HepG2 (cell line): Measurements from ENCODE around the gene NCOA7. TPM values are rescaled to one million over a fixed set of nuclear protein-coding genes. Genes with fewer than 3 reads are reported as not detected.

Source experiments
- ATAC-seq: fragments of 200-7000 bp; cut with Tn5 transposase; 3 replicates; pipeline ENCODE4 v1.9.1; 2020; ENCODE audit warnings: mild to moderate bottlenecking, moderate library complexity
- BruUV-seq: library from RNA; stranded (reverse); fragments of 400-500 nt; replicated peaks from 2 replicates; lab custom pipeline; 2021; lab: Mats Ljungman, UMichigan
- CTCF ChIA-PET: fragments of 300-600 bp; formaldehyde crosslinking; extraction: SDS; loops from one replicate; lab custom pipeline; 2021; ENCODE audit warnings: low total read pairs, inconsistent platforms, low intra/inter-chr PET ratio; lab: Yijun Ruan, JAX
- POLR2A ChIA-PET: fragments of 350-600 bp; sonication (Branson Sonifier 250); formaldehyde crosslinking; loops from one replicate; lab custom pipeline; 2020; ENCODE audit warnings: antibody characterized with exemption, inconsistent platforms; lab: Yijun Ruan, JAX
- DNase-seq: peaks from one replicate; pipeline ENCODE4 v3.0.0-alpha.2; 2015; ENCODE audit warnings: low spot score
- FAIRE-seq: peaks from 3 replicates; lab custom pipeline; 2011; peaks lifted over from hg19 to GRCh38; lab: Jason Lieb, UNC
- H2AFZ ChIP-seq: one replicate; pipeline ENCODE4 v1.6.1; 2011; ENCODE audit warnings: low read length, inconsistent platforms
- H3K27ac ChIP-seq: fragments of 300-600 bp; 3 replicates; pipeline ENCODE4 v1.8.0; 2011; ENCODE audit warnings: mixed run types, mild to moderate bottlenecking, mixed read lengths, low read length, inconsistent platforms; ENCODE audit not compliant: insufficient read depth; ENCODE audit errors: extremely low read length
- H3K27me3 ChIP-seq, 2 experiments: fragments of 200-600 bp in 1 of 2; 2 replicates in 1 of 2; 3 replicates in 1 of 2; pipeline versions ENCODE4 v1.6.0 to v1.8.0; 2011; ENCODE audit warnings: low read length in 2 of 2, mild to moderate bottlenecking in 2 of 2, moderate library complexity in 2 of 2, inconsistent platforms in 1 of 2; ENCODE audit not compliant: insufficient read depth in 2 of 2, control insufficient read depth in 1 of 2
- H3K36me3 ChIP-seq, 2 experiments: fragments of 200-600 bp in 1 of 2; replicated peaks in 1 of 2; 2 replicates in 1 of 2; 3 replicates in 1 of 2; pipeline versions ENCODE4 v1.5.1 to v1.8.0; 2011; ENCODE audit warnings: low read length in 2 of 2, inconsistent platforms in 1 of 2; ENCODE audit not compliant: insufficient read depth in 2 of 2, control insufficient read depth in 1 of 2
- H3K4me1 ChIP-seq: 2 replicates; pipeline ENCODE4 v1.5.1; 2012; ENCODE audit warnings: low read length, inconsistent platforms; ENCODE audit not compliant: insufficient read depth
- H3K4me2 ChIP-seq: 2 replicates; pipeline ENCODE4 v1.6.0; 2011; ENCODE audit warnings: low read depth, low read length, inconsistent platforms
- H3K4me3 ChIP-seq, 3 experiments: fragments of 200-600 bp in 1 of 3; sonication (generic), shearing (Covaris generic) in 1 of 3; replicated peaks in 1 of 3; 2 replicates each; pipeline ENCODE4 v1.5.1; 2011 to 2016; ENCODE audit warnings: low read length in 3 of 3, inconsistent platforms in 2 of 3, low read depth in 2 of 3, mild to moderate bottlenecking in 2 of 3, control low read depth in 1 of 3, mixed read lengths in 1 of 3; ENCODE audit not compliant: insufficient read depth in 1 of 3
- H3K79me2 ChIP-seq: one replicate; pipeline ENCODE4 v1.6.1; 2011; ENCODE audit warnings: low read length, inconsistent platforms; ENCODE audit not compliant: insufficient read depth
- H3K9ac ChIP-seq: 2 replicates; pipeline ENCODE4 v1.6.0; 2011; ENCODE audit warnings: mild to moderate bottlenecking, low read depth, low read length, inconsistent platforms; ENCODE audit not compliant: insufficient read depth
- H3K9me3 ChIP-seq: 2 replicates; pipeline ENCODE4 v1.5.1; 2012; ENCODE audit warnings: mild to moderate bottlenecking, low read length
- H4K20me1 ChIP-seq: 2 replicates; pipeline ENCODE4 v1.6.0; 2011; ENCODE audit warnings: inconsistent platforms, mild to moderate bottlenecking, low read length, moderate library complexity; ENCODE audit not compliant: insufficient read depth
- CHD4 ChIP-seq: fragments of 200-600 bp; sonication (generic); IDR thresholded peaks from 2 replicates; pipeline ENCODE4 v1.7.0; 2017; ENCODE audit warnings: mild to moderate bottlenecking, low read length, borderline replicate concordance
- MEIS1 ChIP-seq: sonication (generic); formaldehyde crosslinking; IDR thresholded peaks from 2 replicates; pipeline ENCODE4 v1.9.0; 2021; ENCODE audit warnings: mild to moderate bottlenecking, missing genetic modification reagents, moderate library complexity, borderline replicate concordance
- MIER2 ChIP-seq: IDR thresholded peaks from 2 replicates; pipeline ENCODE4 v1.6.1; 2016; ENCODE audit warnings: missing biosample characterization, missing genetic modification reagents
- PLRG1 ChIP-seq: fragments of 450-650 bp; conservative IDR thresholded peaks from 2 replicates; pipeline ENCODE4 v1.6.1; 2016
- RBFOX2 ChIP-seq: fragments of 200-400 bp; formaldehyde crosslinking; IDR thresholded peaks from 2 replicates; pipeline ENCODE4 v1.6.1; 2017; ENCODE audit warnings: low read depth, mild to moderate bottlenecking, low read length
- SMAD3 ChIP-seq: sonication (generic); formaldehyde crosslinking; IDR thresholded peaks from 2 replicates; pipeline ENCODE4 v1.4.0; 2020; ENCODE audit warnings: missing genetic modification reagents
- ZFP36L2 ChIP-seq: sonication (generic); formaldehyde crosslinking; IDR thresholded peaks from 2 replicates; pipeline ENCODE4 v1.4.0; 2020; ENCODE audit warnings: missing genetic modification reagents
- ZNF17 ChIP-seq: sonication (generic); formaldehyde crosslinking; IDR thresholded peaks from 2 replicates; pipeline ENCODE4 v1.5.0; 2020; ENCODE audit warnings: mild to moderate bottlenecking, missing genetic modification reagents
- ZNF18 ChIP-seq: sonication (generic); formaldehyde crosslinking; IDR thresholded peaks from 2 replicates; pipeline ENCODE4 v1.8.0; 2022; ENCODE audit warnings: mild to moderate bottlenecking, missing genetic modification reagents; ENCODE audit not compliant: insufficient replicate concordance
- ZNF343 ChIP-seq: sonication (generic); formaldehyde crosslinking; IDR thresholded peaks from 2 replicates; pipeline ENCODE4 v1.4.0; 2020; ENCODE audit warnings: mild to moderate bottlenecking, missing genetic modification reagents
- ZNF354B ChIP-seq: sonication (generic); formaldehyde crosslinking; IDR thresholded peaks from 2 replicates; pipeline ENCODE4 v1.8.0; 2022; ENCODE audit warnings: mild to moderate bottlenecking, missing genetic modification reagents
- ZNF441 ChIP-seq: sonication (generic); formaldehyde crosslinking; IDR thresholded peaks from 2 replicates; pipeline ENCODE4 v1.7.0; 2021; ENCODE audit warnings: missing genetic modification reagents, borderline replicate concordance
- ZNF597 ChIP-seq: sonication (generic); formaldehyde crosslinking; IDR thresholded peaks from 2 replicates; pipeline ENCODE4 v1.5.0; 2020; ENCODE audit warnings: missing genetic modification reagents
- ZNF674 ChIP-seq: sonication (generic); formaldehyde crosslinking; IDR thresholded peaks from 2 replicates; pipeline ENCODE4 v1.5.0; 2020; ENCODE audit warnings: low read depth, mild to moderate bottlenecking, missing genetic modification reagents
- ZNF800 ChIP-seq: sonication (generic); formaldehyde crosslinking; IDR thresholded peaks from 2 replicates; pipeline ENCODE4 v1.4.0; 2020; ENCODE audit warnings: missing genetic modification reagents
- ZNF883 ChIP-seq: sonication (generic); formaldehyde crosslinking; IDR thresholded peaks from 2 replicates; pipeline ENCODE4 v1.5.1; 2020; ENCODE audit warnings: mild to moderate bottlenecking, missing genetic modification reagents; ENCODE audit errors: not compliant biosample characterization
- ZSCAN9 ChIP-seq: IDR thresholded peaks from 2 replicates; pipeline ENCODE4 v1.6.1; 2016; ENCODE audit warnings: borderline replicate concordance
- WGBS: methylation state at CpG from one replicate; pipeline ENCODE4 v1.1.6; 2017; ENCODE audit warnings: low lambda C conversion rate; 5-methylcytosine and 5-hydroxymethylcytosine counted together
- in situ Hi-C: cut with HindIII; loops from 2 replicates; pipeline ENCODE4 v1.10.0; 2017; ENCODE audit warnings: low pct_unique_long_range_greater_than_20kb; ENCODE audit not compliant: extremely low pct_ligation_motif_present
- intact Hi-C: fragments of 100-400 bp; cut with micrococcal nuclease; formaldehyde crosslinking; loops from one replicate; pipeline ENCODE4 v1.10.0; 2022; ENCODE audit not compliant: unreplicated experiment
- polyA plus RNA-seq, 8 experiments: library from polyadenylated mRNA; depleted of rRNA in 3 of 8; stranded (reverse) in 7 of 8; unstranded in 1 of 8; fragments of >200 nt; fragmentation: Illumina TruSeq in 4 of 8; extraction: Trizol in 4 of 8; gene quantifications; 2 replicates each; pipeline versions ENCODE4 v1.2.1 to v1.2.3, GENCODE V29; 2011 to 2016; ENCODE audit warnings: low read depth in 4 of 8, missing spikeins in 1 of 8, mixed read lengths in 1 of 8; ENCODE audit not compliant: insufficient read depth in 1 of 8
- total RNA-seq, 5 experiments: library from RNA; depleted of rRNA; stranded (reverse); fragments of >200 nt; fragmentation: Illumina TruSeq; extraction: Trizol; gene quantifications; 2 replicates each; pipeline ENCODE4 v1.2.3, GENCODE V29; 2016; ENCODE audit warnings: low read depth in 1 of 5
- TF ChIP-seq, protein P1 (sequence below): sonication (generic); formaldehyde crosslinking; conservative IDR thresholded peaks from 2 replicates; pipeline ENCODE4 v1.8.1; 2023; ENCODE audit warnings: missing genetic modification reagents

Gene NCOA7
- total and polyA plus RNA-seq, 2 of the 13 experiments (the other 11 are each of a cell fraction or from before 2014, with no cell fraction given) = 13.6 to 20.8 TPM

DNA sequence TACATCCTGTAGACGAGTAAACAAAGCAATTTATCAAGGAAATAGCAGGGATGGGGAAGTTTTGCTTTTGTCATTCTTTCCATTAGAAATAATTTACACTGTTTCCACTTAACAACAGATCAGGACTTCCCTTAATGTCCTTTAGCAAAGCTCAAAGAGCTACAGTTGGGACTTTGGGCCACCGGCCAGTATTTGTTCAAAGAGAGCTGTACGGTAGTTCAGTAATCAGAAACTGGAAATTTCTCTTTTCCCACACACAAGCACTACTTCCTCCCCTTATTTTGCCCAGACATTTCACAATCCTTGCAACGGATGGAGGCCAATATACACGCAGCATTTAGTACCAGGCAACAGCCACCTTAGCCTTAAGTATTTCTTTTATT, 153.7 kb downstream of the NCOA7 start (continued):
- peak; percentile 94 for TF ChIP-seq ZSCAN9 (CRISPR knock-in tag)
- TF ChIP-seq ZNF343 = no peak

DNA sequence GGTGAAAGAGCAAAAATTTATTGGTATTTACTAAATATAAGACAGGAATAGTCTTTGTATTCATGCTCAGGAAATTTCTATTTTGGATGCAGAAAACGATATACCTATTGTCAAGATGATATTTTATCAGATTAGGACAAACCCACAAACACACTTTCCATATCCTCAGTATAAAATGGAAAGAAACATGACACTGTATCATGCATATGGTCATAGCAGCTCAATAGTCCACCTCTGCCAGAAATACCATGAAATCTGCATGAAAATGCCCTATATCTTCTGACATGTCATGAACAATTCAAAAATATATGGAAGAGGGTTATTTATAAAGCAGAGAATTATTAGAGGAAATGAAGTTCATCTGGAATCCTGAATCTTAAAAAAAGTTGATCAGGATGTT, 154.1 kb downstream of the NCOA7 start:
- H3K4me2 ChIP-seq = peak overlapping the region; percentile 71
- no peaks in the 10 kb centered on the region for H3K79me2 ChIP-seq
- no peaks in the 10 kb centered on the region for H3K27me3 ChIP-seq
- H3K4me3 ChIP-seq = peak overlapping the region in 2 of 3 experiments; percentile 35 to 56; a peak in 3 of 6 replicates
- in situ Hi-C loops = no loop called here
- H3K9me3 ChIP-seq = no peaks in the 10 kb centered on the region
- ATAC-seq (peak; percentile 52), DNase-seq (no peak), FAIRE-seq (no peak)
- BruUV-seq = TSS peak; percentile 93
- peaks cover 85% of the 10 kb centered on the region for H3K4me1 ChIP-seq
- WGBS = 0% methylated on average over 1 of the region's 1 CpG
- H3K36me3 ChIP-seq = no peaks in the 10 kb centered on the region
- intact Hi-C loops = loop anchor here (1.0 kb wide), 1 partner anchor 26 kb away; no protein-coding TSS in a partner anchor
- H4K20me1 ChIP-seq = no peaks in the 10 kb centered on the region
- H2AFZ ChIP-seq = no peak overlapping the region
- H3K27ac ChIP-seq = peak overlapping the region; percentile 92
- CTCF ChIA-PET = no interaction called here
- POLR2A ChIA-PET = interaction anchor here (1.1 to 5.4 kb wide), 6 partner anchors 8 to 45 kb away, joined by 3 to 48 read pairs (median 12); partner anchors contain the start of genes HINT3 and TRMT11
- H3K9ac ChIP-seq = peak overlapping the region; percentile 41; the same call in 1 of the 2 replicates
- no peak for TF ChIP-seq ZNF674 (CRISPR knock-in tag)
- no peak for TF ChIP-seq ZNF441 (CRISPR knock-in tag)
- no peak for TF ChIP-seq MIER2 (CRISPR knock-in tag)
- 0 out of 2 replicates have a peak, but pooled peaks have one; percentile 28 for TF ChIP-seq ZNF800 (CRISPR knock-in tag)
- TF ChIP-seq RBFOX2 = no peak
- TF ChIP-seq, protein P1, sequence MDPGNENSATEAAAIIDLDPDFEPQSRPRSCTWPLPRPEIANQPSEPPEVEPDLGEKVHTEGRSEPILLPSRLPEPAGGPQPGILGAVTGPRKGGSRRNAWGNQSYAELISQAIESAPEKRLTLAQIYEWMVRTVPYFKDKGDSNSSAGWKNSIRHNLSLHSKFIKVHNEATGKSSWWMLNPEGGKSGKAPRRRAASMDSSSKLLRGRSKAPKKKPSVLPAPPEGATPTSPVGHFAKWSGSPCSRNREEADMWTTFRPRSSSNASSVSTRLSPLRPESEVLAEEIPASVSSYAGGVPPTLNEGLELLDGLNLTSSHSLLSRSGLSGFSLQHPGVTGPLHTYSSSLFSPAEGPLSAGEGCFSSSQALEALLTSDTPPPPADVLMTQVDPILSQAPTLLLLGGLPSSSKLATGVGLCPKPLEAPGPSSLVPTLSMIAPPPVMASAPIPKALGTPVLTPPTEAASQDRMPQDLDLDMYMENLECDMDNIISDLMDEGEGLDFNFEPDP (CRISPR knock-in tag) = no peak
- no peak for TF ChIP-seq ZNF354B (CRISPR knock-in tag)
- peak; percentile 16 for TF ChIP-seq ZNF18 (CRISPR knock-in tag)
- no peak for TF ChIP-seq ZFP36L2 (CRISPR knock-in tag)
- no peak for TF ChIP-seq ZNF597 (CRISPR knock-in tag)
- 0 out of 2 replicates have a peak, but pooled peaks have one; percentile 44 for TF ChIP-seq CHD4
- no peak for TF ChIP-seq ZSCAN9 (CRISPR knock-in tag)
- TF ChIP-seq PLRG1 = no peak
- no peak for TF ChIP-seq ZNF883 (CRISPR knock-in tag)
- TF ChIP-seq SMAD3 (CRISPR knock-in tag) = no peak
- no peak for TF ChIP-seq ZNF17 (CRISPR knock-in tag)
- no peak for TF ChIP-seq MEIS1 (CRISPR knock-in tag)
